Tibial nerve (tissue), 3 donors: Measurements from ENCODE around the gene KIF21B.

Experiments used
- CTCF ChIP-seq, 5 experiments: fragments of 200-600 bp in 3 of 5; fragments of 450-650 bp in 2 of 5; sonication (generic) in 3 of 5; IDR thresholded peaks; one replicate each; pipeline ENCODE4 v1.5.1; 2016 to 2019; ENCODE audit warnings: antibody characterized with exemption in 5 of 5, mild to moderate bottlenecking in 3 of 5, moderate library complexity in 2 of 5
- POLR2A ChIP-seq, 2 donors: fragments of 450-650 bp; IDR thresholded peaks; one replicate each; pipeline ENCODE4 v1.6.1; 2017; ENCODE audit warnings: antibody characterized with exemption in 2 of 2, mild to moderate bottlenecking in 2 of 2, moderate library complexity in 2 of 2

- no peak for TF ChIP-seq CTCF (IDR thresholded peaks at IDR 0.05)
- TF ChIP-seq POLR2A (IDR thresholded peaks at IDR 0.05) = no peak
Observed at GRCh38 chr1:200992382-200993048, 31.0 kb downstream of the KIF21B start.
